Activated naive CD4-positive, alpha-beta T cell treated with anti-CD3 and anti-CD28 coated beads for 36 hours (primary cell): ENCODE results near the gene GNAO1. TPM values are rescaled to one million over a fixed set of nuclear protein-coding genes. Genes with fewer than 3 reads are reported as not detected.

ENCODE experiments used
- CTCF ChIA-PET: fragments of 350-600 bp; sonication (Branson Sonifier 250); formaldehyde crosslinking; loops from one replicate; lab custom pipeline; 2021; ENCODE audit warnings: antibody characterized with exemption; lab: Charles Lee
- DNase-seq: peaks from one replicate; pipeline ENCODE4 v3.0.0-alpha.2; 2020
- H3K27ac Mint-ChIP-seq: one replicate; pipeline ENCODE4 v1.8.0; 2021; ENCODE audit warnings: mild to moderate bottlenecking, mixed read lengths
- H3K27me3 Mint-ChIP-seq: one replicate; pipeline ENCODE4 v1.8.0; 2021; ENCODE audit warnings: low read depth, mixed read lengths
- H3K36me3 Mint-ChIP-seq: one replicate; pipeline ENCODE4 v1.8.0; 2021; ENCODE audit warnings: low read depth, mixed read lengths
- H3K4me1 Mint-ChIP-seq: one replicate; pipeline ENCODE4 v1.8.0; 2021; ENCODE audit warnings: low read depth, mixed read lengths
- H3K4me3 Mint-ChIP-seq: one replicate; pipeline ENCODE4 v1.8.0; 2021; ENCODE audit warnings: mild to moderate bottlenecking, moderate library complexity, mixed read lengths
- H3K9me3 Mint-ChIP-seq: one replicate; pipeline ENCODE4 v1.8.0; 2021; ENCODE audit warnings: mixed read lengths
- intact Hi-C: fragments of 100-400 bp; cut with micrococcal nuclease; formaldehyde crosslinking; loops from one replicate; pipeline ENCODE4 v1.15.1; 2023
- total RNA-seq, 2 experiments: library from RNA; stranded (reverse); gene quantifications; one replicate each; pipeline ENCODE4 v1.2.3, GENCODE V29; 2021

The GNAO1 gene
- total RNA-seq, 2 experiments from 2014 or later, result 0.25 to 0.50 TPM

- DNase-seq, result no peak
- H3K4me3 Mint-ChIP-seq, result no peak overlapping the region
- no peaks in the 10 kb centered on the region for H3K9me3 Mint-ChIP-seq
- intact Hi-C loops, result no loop called here
- no peak overlapping the region for H3K27ac Mint-ChIP-seq
- H3K27me3 Mint-ChIP-seq, result no peaks in the 10 kb centered on the region
- H3K36me3 Mint-ChIP-seq, result no peaks in the 10 kb centered on the region
- CTCF ChIA-PET, result no interaction called here
- no peaks in the 10 kb centered on the region for H3K4me1 Mint-ChIP-seq
Observed at GRCh38 chr16:56337131-56337857, 146.0 kb downstream of the GNAO1 start.

GRCh38 chr16:56337858-56338325 lies 146.6 kb downstream of the GNAO1 start:
- Mint-ChIP-seq H3K27me3 (no peaks in the 10 kb centered on the region), H3K9me3 (no peaks in the 10 kb centered on the region), H3K4me3 (no peak overlapping the region), H3K27ac (no peak overlapping the region), H3K4me1 (no peaks in the 10 kb centered on the region), H3K36me3 (no peaks in the 10 kb centered on the region)
- intact Hi-C loops, result no loop called here
- no peak for DNase-seq
- CTCF ChIA-PET, result no interaction called here

- Mint-ChIP-seq H3K27ac (no peak overlapping the region), H3K9me3 (no peaks in the 10 kb centered on the region)
- CTCF ChIA-PET, result interaction anchor here (0.5 kb wide), 1 partner anchor 364 kb away, joined by 3 read pairs; no protein-coding TSS in a partner anchor
Observed at GRCh38 chr16:56338566-56339318, 147.5 kb downstream of the GNAO1 start.

GRCh38 chr16:56339431-56340195 lies 148.3 kb downstream of the GNAO1 start:
- Mint-ChIP-seq H3K36me3 (no peaks in the 10 kb centered on the region), H3K4me3 (no peak overlapping the region), H3K9me3 (no peaks in the 10 kb centered on the region), H3K4me1 (no peaks in the 10 kb centered on the region), H3K27me3 (no peaks in the 10 kb centered on the region), H3K27ac (no peak overlapping the region)
- intact Hi-C loops, result no loop called here
- no peak for DNase-seq
- CTCF ChIA-PET, result no interaction called here

More at GRCh38 chr16:56338566-56339318, 147.5 kb downstream of the GNAO1 start:
- Mint-ChIP-seq H3K36me3 (no peaks in the 10 kb centered on the region), H3K4me1 (no peaks in the 10 kb centered on the region), H3K4me3 (no peak overlapping the region), H3K27me3 (no peaks in the 10 kb centered on the region)
- intact Hi-C loops, result no loop called here
- DNase-seq, result no peak

GRCh38 chr16:56340416-56340815 lies 149.1 kb downstream of the GNAO1 start:
- Mint-ChIP-seq H3K9me3 (no peaks in the 10 kb centered on the region), H3K27me3 (no peaks in the 10 kb centered on the region), H3K4me3 (no peak overlapping the region), H3K4me1 (no peaks in the 10 kb centered on the region), H3K36me3 (no peaks in the 10 kb centered on the region), H3K27ac (no peak overlapping the region)
- no peak for DNase-seq
- intact Hi-C loops, result no loop called here
- CTCF ChIA-PET, result interaction anchor here (0.6 kb wide), 1 partner anchor 16 kb away, joined by 5 read pairs; no protein-coding TSS in a partner anchor

- Mint-ChIP-seq H3K27me3 (no peaks in the 10 kb centered on the region), H3K4me1 (no peaks in the 10 kb centered on the region), H3K36me3 (no peaks in the 10 kb centered on the region), H3K27ac (no peak overlapping the region), H3K9me3 (no peaks in the 10 kb centered on the region), H3K4me3 (no peak overlapping the region)
- CTCF ChIA-PET, result interaction anchor here (0.6 kb wide), 1 partner anchor 15 kb away, joined by 5 read pairs; no protein-coding TSS in a partner anchor
- DNase-seq, result no peak
- intact Hi-C loops, result no loop called here
Observed at GRCh38 chr16:56340864-56341365, 149.6 kb downstream of the GNAO1 start.

- CTCF ChIA-PET, result interaction anchor here (1.0 kb wide), 1 partner anchor 15 kb away, joined by 7 read pairs; no protein-coding TSS in a partner anchor
- H3K27me3 Mint-ChIP-seq, result no peaks in the 10 kb centered on the region
- intact Hi-C loops, result no loop called here
- no peak overlapping the region for H3K27ac Mint-ChIP-seq
- no peaks in the 10 kb centered on the region for H3K9me3 Mint-ChIP-seq
- no peak for DNase-seq
- no peak overlapping the region for H3K4me3 Mint-ChIP-seq
- H3K36me3 Mint-ChIP-seq, result no peaks in the 10 kb centered on the region
- no peaks in the 10 kb centered on the region for H3K4me1 Mint-ChIP-seq
Observed at GRCh38 chr16:56341656-56342399, 150.5 kb downstream of the GNAO1 start.

GRCh38 chr16:56343661-56344517 lies 152.6 kb downstream of the GNAO1 start:
- CTCF ChIA-PET, result no interaction called here
- no peak for DNase-seq

GRCh38 chr16:56344518-56345405 lies 153.5 kb downstream of the GNAO1 start:
- Mint-ChIP-seq H3K27ac (no peak overlapping the region), H3K4me3 (no peak overlapping the region), H3K36me3 (no peaks in the 10 kb centered on the region), H3K4me1 (no peaks in the 10 kb centered on the region), H3K9me3 (no peaks in the 10 kb centered on the region), H3K27me3 (no peaks in the 10 kb centered on the region)
- intact Hi-C loops, result no loop called here
- CTCF ChIA-PET, result no interaction called here
- no peak for DNase-seq

More at GRCh38 chr16:56343661-56344517, 152.6 kb downstream of the GNAO1 start:
- H3K9me3 Mint-ChIP-seq, result no peaks in the 10 kb centered on the region
- H3K27me3 Mint-ChIP-seq, result no peaks in the 10 kb centered on the region
- no peaks in the 10 kb centered on the region for H3K4me1 Mint-ChIP-seq
- no peak overlapping the region for H3K27ac Mint-ChIP-seq
- no peaks in the 10 kb centered on the region for H3K36me3 Mint-ChIP-seq
- intact Hi-C loops, result no loop called here
- H3K4me3 Mint-ChIP-seq, result no peak overlapping the region

GRCh38 chr16:56345406-56346050 lies 154.2 kb downstream of the GNAO1 start:
- H3K27ac Mint-ChIP-seq, result no peak overlapping the region
- intact Hi-C loops, result no loop called here
- CTCF ChIA-PET, result no interaction called here
- DNase-seq, result no peak
- no peaks in the 10 kb centered on the region for H3K4me1 Mint-ChIP-seq
- no peaks in the 10 kb centered on the region for H3K9me3 Mint-ChIP-seq
- no peak overlapping the region for H3K4me3 Mint-ChIP-seq
- no peaks in the 10 kb centered on the region for H3K27me3 Mint-ChIP-seq
- no peaks in the 10 kb centered on the region for H3K36me3 Mint-ChIP-seq
